RCC 7860 (cell line): ENCODE measurements around the gene CYTH1.

Experiments
- DNase-seq: peaks from one replicate; pipeline ENCODE4 v3.0.0-alpha.2; 2015; ENCODE audit warnings: low spot score
- FAIRE-seq: peaks from 2 replicates; lab custom pipeline; 2012; peaks lifted over from hg19 to GRCh38; lab: Jason Lieb, UNC

The CYTH1 gene

DNA sequence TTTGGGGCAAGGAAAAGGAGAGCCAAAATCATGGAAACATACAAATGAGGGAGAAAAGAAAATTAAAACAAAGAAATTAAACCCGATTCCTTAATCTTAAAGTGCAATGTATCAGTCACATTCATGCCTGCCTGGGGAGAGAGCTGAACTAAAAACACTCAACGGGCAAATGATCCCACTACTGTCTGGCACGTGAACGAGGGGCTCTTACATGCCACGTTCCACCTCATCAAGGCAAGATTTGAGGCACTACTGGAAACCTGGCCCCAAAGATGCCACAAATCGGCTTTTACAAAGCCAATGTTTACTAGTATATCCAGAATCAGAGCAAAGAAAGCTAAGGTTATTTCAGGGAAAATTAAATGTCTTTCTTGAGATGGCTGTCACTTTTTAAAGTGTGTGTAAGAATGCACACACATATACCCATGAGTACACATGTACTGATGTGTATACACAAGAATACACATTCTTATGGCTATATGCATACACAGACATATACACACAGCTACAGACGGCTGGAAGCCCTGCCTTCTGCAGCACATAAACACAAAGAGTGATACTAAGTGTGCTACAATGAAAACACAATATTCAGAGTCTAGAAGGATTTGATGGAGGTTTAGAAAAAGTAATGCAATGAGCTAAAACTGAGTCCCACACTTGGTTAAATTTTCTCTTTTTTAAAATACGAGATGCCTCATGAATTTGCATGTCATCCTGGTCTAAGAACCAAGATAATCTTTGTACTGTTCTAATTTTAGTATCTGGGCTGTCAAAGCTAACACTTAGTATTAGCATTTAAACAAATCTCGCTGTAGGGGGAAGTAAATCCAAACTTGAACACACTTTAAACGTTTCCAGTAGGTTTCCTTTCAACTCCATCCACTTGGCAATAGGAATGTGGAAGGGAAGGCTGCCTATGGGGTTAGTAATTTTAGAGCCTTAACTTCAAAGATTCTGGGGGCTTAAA, 85.8 kb downstream of the CYTH1 start:
- no peak for FAIRE-seq
- DNase-seq: no peak

DNA sequence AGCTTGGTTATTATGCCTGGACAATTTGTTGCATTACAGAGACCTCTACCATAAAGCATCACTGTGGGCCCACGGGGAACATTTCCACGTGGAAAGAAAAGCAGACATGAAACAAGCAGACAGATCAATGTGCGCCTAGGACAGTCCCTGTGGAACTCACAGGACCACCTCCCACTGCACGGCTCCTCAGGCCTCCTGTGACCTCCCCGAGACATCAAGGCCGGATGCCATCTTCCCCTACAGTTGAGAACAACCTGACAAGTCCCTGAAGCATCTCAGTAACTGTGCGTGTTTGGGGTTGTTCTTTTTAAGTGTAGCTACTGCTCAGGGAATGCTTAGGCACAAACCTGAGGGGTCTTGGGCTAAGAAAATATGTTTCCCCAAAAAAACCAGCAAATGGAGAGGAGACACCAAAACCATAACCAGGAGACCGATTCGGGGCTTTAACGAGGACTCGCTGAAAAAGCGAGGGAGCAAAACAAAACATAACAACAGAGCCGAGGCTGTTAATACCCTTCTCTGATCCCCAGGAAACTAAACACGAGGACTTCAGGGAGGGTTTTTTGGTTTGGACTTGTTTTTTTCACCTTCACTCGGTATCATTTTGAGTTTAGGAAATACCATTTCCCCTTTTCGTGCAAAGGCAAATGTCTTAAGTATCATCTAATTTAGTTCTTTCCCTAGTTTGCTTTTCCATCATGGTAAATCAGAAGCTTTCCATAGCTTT, 87.1 kb downstream of the CYTH1 start:
- DNase-seq (no peak), FAIRE-seq (no peak)

GRCh38 chr17:78693346-78694083, 88.6 kb downstream of the CYTH1 start:
- FAIRE-seq (no peak), DNase-seq (no peak)

- no peak for FAIRE-seq
These were observed 89.5 kb downstream of the CYTH1 start for GRCh38 chr17:78692460-78693010.

GRCh38 chr17:78689029-78689428, 93.0 kb downstream of the CYTH1 start:
- no peak for FAIRE-seq
- no peak for DNase-seq

More at GRCh38 chr17:78692460-78693010, 89.5 kb downstream of the CYTH1 start:
- DNase-seq: no peak

DNA sequence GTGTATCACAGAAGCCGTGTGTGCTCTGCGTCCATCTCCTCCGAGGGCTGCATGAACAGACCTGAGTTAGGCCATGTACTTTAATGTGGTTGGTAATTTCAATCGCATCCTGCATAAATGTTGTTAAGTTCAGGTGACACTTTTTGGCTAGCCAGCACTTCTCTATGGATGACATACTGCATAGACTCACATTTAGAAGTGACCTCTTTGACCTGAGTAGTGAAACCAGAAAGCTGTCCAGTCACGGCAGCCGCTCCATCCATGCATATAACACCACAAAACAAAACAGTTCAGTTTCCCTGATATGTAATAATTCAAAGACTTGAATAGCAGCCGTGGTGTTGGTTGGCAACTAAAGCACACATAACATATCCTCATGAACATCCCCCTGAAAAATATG, 94.1 kb downstream of the CYTH1 start:
- DNase-seq: no peak
- no peak for FAIRE-seq

DNA sequence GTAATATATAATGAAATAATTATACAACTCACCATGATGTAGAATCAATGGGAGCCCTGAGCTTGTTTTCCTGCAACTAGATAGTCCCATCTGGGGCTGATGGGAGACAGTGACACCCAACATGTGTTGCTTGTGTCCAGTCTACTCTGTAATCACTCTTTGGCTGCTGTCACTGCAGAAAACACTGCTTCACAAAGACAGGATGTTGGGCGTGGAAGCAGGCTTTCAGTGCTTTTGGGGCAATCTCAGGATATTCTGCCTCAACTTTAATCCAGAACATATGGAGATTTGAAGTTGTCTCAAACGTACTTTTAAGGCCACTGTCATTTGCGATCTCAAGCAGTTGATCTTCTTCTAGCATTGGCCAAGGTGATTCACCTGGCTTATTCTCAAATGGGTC, 94.9 kb downstream of the CYTH1 start:
- FAIRE-seq (no peak), DNase-seq (no peak)

- DNase-seq: no peak
- no peak for FAIRE-seq
These were observed 98.0 kb downstream of the CYTH1 start for GRCh38 chr17:78684026-78684425.

- DNase-seq: no peak
These were observed 98.6 kb downstream of the CYTH1 start for GRCh38 chr17:78683408-78683961.

GRCh38 chr17:78682363-78682762, 99.7 kb downstream of the CYTH1 start:
- FAIRE-seq (no peak), DNase-seq (no peak)

More at GRCh38 chr17:78683408-78683961, 98.6 kb downstream of the CYTH1 start:
- no peak for FAIRE-seq

GRCh38 chr17:78680436-78680835, 101.6 kb downstream of the CYTH1 start:
- FAIRE-seq: no peak

DNA sequence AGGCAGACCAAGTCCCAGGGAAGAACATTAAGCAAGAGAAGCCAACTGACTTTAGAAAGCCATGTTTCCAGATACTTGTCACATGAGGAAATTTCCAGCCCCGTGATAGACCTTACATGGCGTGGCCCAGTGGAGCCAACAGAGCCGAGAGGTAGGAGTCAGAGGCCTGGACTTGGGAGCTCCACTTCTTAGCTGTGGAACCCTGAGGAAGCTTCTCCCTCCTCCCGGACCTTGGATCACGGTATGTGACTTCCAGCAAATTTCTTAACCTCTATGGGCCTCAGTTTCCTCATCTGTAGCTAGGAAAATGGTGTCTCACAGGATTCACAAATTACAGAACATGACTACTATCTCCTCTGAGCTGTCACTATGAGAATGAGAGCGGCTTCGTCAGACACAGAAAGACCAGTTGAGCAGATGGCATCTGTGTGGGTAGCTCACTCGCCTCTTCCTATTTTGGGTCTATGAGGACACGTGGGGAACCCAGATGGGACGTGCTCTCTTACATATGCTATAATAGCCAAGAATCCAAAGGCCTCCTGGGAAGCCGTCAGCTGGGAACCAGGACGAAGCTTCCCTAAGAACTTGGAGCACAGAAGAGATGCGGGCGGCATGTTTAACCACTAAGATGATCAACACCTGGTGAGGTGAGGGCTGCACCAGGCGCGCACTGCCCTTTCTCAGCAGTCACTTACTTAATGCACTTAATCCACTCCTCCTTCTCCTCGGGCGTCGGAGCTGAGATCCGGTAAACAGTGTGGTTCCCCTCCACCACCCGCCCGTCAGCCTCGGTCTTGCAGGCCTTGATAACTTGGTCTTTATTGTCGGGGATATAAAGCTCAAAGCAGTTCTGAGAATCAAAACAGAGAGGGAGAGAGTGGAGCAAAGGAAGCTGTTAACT, 102.3 kb downstream of the CYTH1 start:
- no peak for FAIRE-seq
- no peak for DNase-seq

More at GRCh38 chr17:78680436-78680835, 101.6 kb downstream of the CYTH1 start:
- DNase-seq: no peak

- FAIRE-seq: no peak
These were observed 103.4 kb downstream of the CYTH1 start for GRCh38 chr17:78678711-78679110.

DNA sequence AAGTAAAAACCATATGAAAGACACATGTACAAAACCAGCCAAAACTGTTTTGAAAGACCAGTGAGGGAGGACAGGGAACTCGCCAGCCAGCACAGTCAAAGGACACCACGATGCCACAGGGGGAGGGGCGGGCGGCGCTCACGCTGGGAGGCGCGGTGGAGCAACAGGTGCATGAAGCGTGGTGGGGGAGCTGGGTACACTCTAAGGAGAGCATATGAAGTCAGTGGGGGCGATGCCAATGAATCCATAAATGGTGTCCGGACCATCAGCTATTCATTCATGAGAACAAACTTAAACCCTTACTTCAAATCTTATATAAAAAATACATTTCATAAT, 103.9 kb downstream of the CYTH1 start:
- FAIRE-seq (no peak), DNase-seq (no peak)

More at GRCh38 chr17:78678711-78679110, 103.4 kb downstream of the CYTH1 start:
- DNase-seq: no peak

DNA sequence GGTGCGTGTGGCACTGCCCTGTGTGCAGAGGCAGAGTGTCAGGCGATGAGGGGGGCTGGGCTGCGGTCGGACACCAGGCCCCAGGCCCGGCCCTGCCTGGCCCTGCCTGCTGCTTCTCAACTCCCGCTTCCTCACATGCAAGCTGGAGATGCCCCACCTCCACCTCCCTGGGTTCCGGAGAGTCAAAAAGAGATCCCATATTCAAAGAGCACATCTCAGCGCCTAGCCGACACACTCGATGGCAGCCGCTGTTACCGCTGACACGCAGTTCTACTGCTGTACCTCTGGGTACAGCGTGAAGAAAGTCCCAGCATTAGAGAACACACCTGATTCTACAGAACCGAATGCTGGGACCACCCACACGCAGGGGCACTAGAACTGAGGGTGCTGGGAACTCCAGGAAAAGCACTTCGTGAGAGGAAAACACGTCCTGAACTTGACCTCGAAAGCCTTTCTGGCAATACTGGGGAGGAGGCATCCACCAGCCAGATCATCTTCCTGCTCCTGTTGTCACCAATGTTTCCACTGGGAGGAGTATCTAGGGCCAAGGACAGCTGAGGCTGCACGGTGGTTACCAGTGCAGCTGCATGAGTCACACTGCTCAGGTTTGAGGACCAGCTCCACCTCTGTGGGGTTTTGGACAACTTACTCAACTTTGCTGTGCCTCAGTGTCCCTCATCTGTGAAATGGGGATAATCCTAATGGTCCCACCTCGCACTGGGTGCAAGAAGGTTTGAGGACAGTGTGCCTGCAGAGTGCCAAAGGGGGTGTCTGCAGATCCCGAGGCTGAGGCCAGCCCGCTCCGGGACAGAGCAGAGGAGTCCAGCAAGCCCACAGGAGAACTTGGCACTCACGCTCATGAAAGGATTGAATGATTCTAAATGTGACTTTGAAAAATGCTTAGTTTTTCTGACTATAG, 104.5 kb downstream of the CYTH1 start:
- peak; percentile 54 for DNase-seq
- FAIRE-seq: no peak

DNA sequence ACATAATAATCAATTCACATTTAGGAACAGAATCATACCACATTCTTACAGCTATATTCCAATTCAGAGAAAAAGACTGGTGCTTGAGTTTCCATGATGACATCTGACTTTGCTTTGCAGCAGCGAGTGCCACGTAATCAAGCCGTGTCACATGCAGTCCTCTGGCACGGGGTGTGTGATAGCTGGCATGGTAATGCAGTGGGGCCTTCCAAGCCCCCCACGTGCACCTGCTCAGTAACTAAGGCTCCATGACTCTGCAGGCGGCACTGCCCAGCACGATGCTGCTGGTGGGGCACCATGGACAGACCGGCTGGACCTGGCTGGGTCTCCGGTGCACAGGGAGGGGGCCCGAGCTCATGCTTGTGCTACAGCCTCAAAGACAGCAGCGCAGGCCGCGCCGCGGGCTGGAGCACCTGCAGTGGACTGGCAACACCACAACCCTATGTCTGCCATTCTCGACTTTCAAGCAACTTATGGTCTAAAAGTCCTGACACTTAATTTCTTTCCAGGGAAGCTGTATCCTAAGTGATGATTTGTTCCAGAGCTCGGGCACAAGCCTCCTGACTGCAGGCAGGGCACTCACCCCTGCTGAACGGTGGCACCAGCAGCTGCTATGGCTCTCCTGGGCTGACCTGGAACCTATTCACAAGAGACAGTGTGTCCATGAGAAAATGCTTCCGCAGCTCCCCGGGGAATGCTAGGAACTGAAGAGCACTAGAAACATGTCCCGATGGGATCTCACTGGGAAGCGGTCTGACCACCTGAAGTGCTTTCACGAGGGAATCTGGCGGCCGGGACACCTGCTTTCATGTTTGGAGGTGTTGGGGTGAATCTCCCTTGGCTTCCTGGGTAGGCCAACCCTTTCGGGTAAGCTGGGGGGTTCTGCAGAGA, 105.4 kb downstream of the CYTH1 start:
- FAIRE-seq (no peak), DNase-seq (no peak)

DNA sequence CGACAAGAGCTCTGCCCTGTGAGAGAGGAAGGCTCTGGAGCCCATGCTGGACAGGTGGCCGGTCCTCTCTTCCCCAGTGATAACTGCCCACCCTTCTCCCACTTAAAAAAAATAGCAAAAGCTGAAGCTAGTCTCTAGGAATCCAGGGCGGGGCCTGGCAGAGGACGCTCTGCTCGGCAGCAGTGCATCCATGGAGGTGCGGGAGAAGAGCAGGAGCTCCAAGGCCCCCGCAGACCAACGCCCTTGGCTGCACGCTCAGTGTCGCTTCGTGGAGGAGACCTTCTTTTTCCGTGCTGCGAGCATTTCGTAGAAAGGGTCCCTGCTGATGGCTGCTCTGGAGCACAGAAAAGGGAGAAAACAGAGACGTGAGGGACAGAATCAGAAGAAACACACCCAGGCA, 106.2 kb downstream of the CYTH1 start:
- DNase-seq (no peak), FAIRE-seq (no peak)

DNA sequence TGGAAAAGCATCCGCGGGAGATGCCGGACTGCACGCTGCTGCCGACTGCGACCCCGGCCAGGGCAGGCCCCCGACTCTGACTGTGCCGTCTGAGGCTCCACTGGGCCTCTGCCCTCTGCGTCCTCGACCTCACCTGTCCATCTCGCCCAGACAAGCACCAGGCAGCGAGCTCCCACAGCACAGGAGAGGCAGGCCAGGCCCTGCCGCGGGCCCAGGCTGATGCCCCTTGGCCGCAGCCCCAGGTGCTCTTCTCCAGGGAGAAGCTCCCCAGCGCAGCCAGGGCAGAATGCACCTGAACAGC, 106.8 kb downstream of the CYTH1 start:
- FAIRE-seq (no peak), DNase-seq (no peak)
